Activated naive CD4-positive, alpha-beta T cell treated with anti-CD3 and anti-CD28 coated beads, Interleukin-2, amount 50 U/mL, for 24 hours (primary cell): Measurements from ENCODE around the gene AWAT1.
"Not testable (repeated sequence)": the region's sequence is repeated elsewhere in the genome, so short reads cannot be mapped to it uniquely, and the experiment has no call there.

Experiments
- H3K27ac Mint-ChIP-seq: one replicate; pipeline ENCODE4 v1.8.0; 2021; ENCODE audit warnings: mild to moderate bottlenecking, mixed read lengths
- H3K27me3 Mint-ChIP-seq: one replicate; pipeline ENCODE4 v1.8.0; 2021; ENCODE audit warnings: mixed read lengths
- H3K36me3 Mint-ChIP-seq: one replicate; pipeline ENCODE4 v1.8.0; 2021; ENCODE audit warnings: mixed read lengths
- H3K4me1 Mint-ChIP-seq: one replicate; pipeline ENCODE4 v1.8.0; 2021; ENCODE audit warnings: mixed read lengths
- H3K4me3 Mint-ChIP-seq: one replicate; pipeline ENCODE4 v1.8.0; 2021; ENCODE audit warnings: mild to moderate bottlenecking, mixed read lengths
- H3K9me3 Mint-ChIP-seq: one replicate; pipeline ENCODE4 v1.8.0; 2021; ENCODE audit warnings: mixed read lengths

AWAT1 gene

GRCh38 chrX:70253377-70254062 lies 19.1 kb downstream of the AWAT1 start:
- no peaks in the 10 kb centered on the region for H3K9me3 Mint-ChIP-seq
- H3K36me3 Mint-ChIP-seq, result peaks cover 7% of the 10 kb centered on the region
- H3K27me3 Mint-ChIP-seq, result no peaks in the 10 kb centered on the region
- peak overlapping the region; percentile 51 for H3K27ac Mint-ChIP-seq
- peaks cover 9% of the 10 kb centered on the region for H3K4me1 Mint-ChIP-seq
- H3K4me3 Mint-ChIP-seq, result no peak overlapping the region

- H3K36me3 Mint-ChIP-seq, result peaks cover 9% of the 10 kb centered on the region
- peak overlapping the region; percentile 51 for H3K27ac Mint-ChIP-seq
Observed at GRCh38 chrX:70254063-70254400, 19.6 kb downstream of the AWAT1 start.

GRCh38 chrX:70254909-70255308 lies 20.5 kb downstream of the AWAT1 start:
- H3K27me3 Mint-ChIP-seq, result no peaks in the 10 kb centered on the region
- no peak overlapping the region for H3K27ac Mint-ChIP-seq
- H3K4me3 Mint-ChIP-seq, result no peak overlapping the region
- H3K36me3 Mint-ChIP-seq, result peaks cover 9% of the 10 kb centered on the region
- H3K9me3 Mint-ChIP-seq, result no peaks in the 10 kb centered on the region
- H3K4me1 Mint-ChIP-seq, result peaks cover 9% of the 10 kb centered on the region

More at GRCh38 chrX:70254063-70254400, 19.6 kb downstream of the AWAT1 start:
- H3K4me1 Mint-ChIP-seq, result peaks cover 9% of the 10 kb centered on the region
- no peaks in the 10 kb centered on the region for H3K27me3 Mint-ChIP-seq
- H3K9me3 Mint-ChIP-seq, result no peaks in the 10 kb centered on the region
- H3K4me3 Mint-ChIP-seq, result no peak overlapping the region

- Mint-ChIP-seq H3K9me3 (no peaks in the 10 kb centered on the region), H3K27me3 (no peaks in the 10 kb centered on the region), H3K27ac (no peak overlapping the region), H3K36me3 (peaks cover 9% of the 10 kb centered on the region), H3K4me1 (peaks cover 9% of the 10 kb centered on the region), H3K4me3 (no peak overlapping the region)
Observed at GRCh38 chrX:70255452-70255851, 21.0 kb downstream of the AWAT1 start.

GRCh38 chrX:70257423-70258288 lies 23.2 kb downstream of the AWAT1 start:
- Mint-ChIP-seq H3K4me3 (no peak overlapping the region), H3K9me3 (no peaks in the 10 kb centered on the region), H3K4me1 (peaks cover 9% of the 10 kb centered on the region), H3K27ac (no peak overlapping the region), H3K27me3 (no peaks in the 10 kb centered on the region), H3K36me3 (peaks cover 9% of the 10 kb centered on the region)

- peaks cover 4% of the 10 kb centered on the region for H3K36me3 Mint-ChIP-seq
- no peaks in the 10 kb centered on the region for H3K4me1 Mint-ChIP-seq
- no peak within 1 kb of the TSS for H3K27ac Mint-ChIP-seq
- no peaks in the 10 kb centered on the region for H3K9me3 Mint-ChIP-seq
- no peak within 1 kb of the TSS for H3K4me3 Mint-ChIP-seq
- H3K27me3 Mint-ChIP-seq, result no peaks in the 10 kb centered on the region
Observed at GRCh38 chrX:70260104-70260503, 25.6 kb downstream of the AWAT1 start, which contains the start of gene P2RY4. TSS of gene P2RY4 (minus strand) at chrX:70260204. CDS start at chrX:70259624, 580 bp downstream.

- H3K4me3 Mint-ChIP-seq, result no peak overlapping the region
- H3K4me1 Mint-ChIP-seq, result no peaks in the 10 kb centered on the region
- H3K27ac Mint-ChIP-seq, result no peak overlapping the region
- H3K36me3 Mint-ChIP-seq, result peaks cover 4% of the 10 kb centered on the region
- H3K9me3 Mint-ChIP-seq, result no peaks in the 10 kb centered on the region
- no peaks in the 10 kb centered on the region for H3K27me3 Mint-ChIP-seq
Observed at GRCh38 chrX:70262952-70263567, 28.6 kb downstream of the AWAT1 start.

GRCh38 chrX:70264784-70265183 lies 30.3 kb downstream of the AWAT1 start:
- Mint-ChIP-seq H3K27me3 (no peaks in the 10 kb centered on the region), H3K4me3 (no peak overlapping the region), H3K27ac (no peak overlapping the region), H3K36me3 (peaks cover 2% of the 10 kb centered on the region), H3K9me3 (no peaks in the 10 kb centered on the region), H3K4me1 (no peaks in the 10 kb centered on the region)

- Mint-ChIP-seq H3K27ac (no peak within 1 kb of the TSS), H3K27me3 (no peaks in the 10 kb centered on the region), H3K4me3 (no peak within 1 kb of the TSS), H3K4me1 (no peaks in the 10 kb centered on the region), H3K9me3 (no peaks in the 10 kb centered on the region), H3K36me3 (no peaks in the 10 kb centered on the region)
Observed at GRCh38 chrX:70268034-70268433, 33.6 kb downstream of the AWAT1 start, which contains the start of gene ARR3. TSS of gene ARR3 (plus strand) at chrX:70268334. CDS start at chrX:70269386, 1,052 bp downstream.

GRCh38 chrX:70274029-70274428 lies 39.6 kb downstream of the AWAT1 start:
- H3K4me1 Mint-ChIP-seq, H3K4me3 Mint-ChIP-seq, H3K9me3 Mint-ChIP-seq, H3K27ac Mint-ChIP-seq, H3K27me3 Mint-ChIP-seq, H3K36me3 Mint-ChIP-seq: not testable (repeated sequence)

- H3K9me3 Mint-ChIP-seq, result no peaks in the 10 kb centered on the region
- H3K27me3 Mint-ChIP-seq, result no peaks in the 10 kb centered on the region
- H3K36me3 Mint-ChIP-seq, result peaks cover 9% of the 10 kb centered on the region
- H3K4me3 Mint-ChIP-seq, result no peak overlapping the region
- no peaks in the 10 kb centered on the region for H3K4me1 Mint-ChIP-seq
- no peak overlapping the region for H3K27ac Mint-ChIP-seq
Observed at GRCh38 chrX:70279081-70279480, 44.6 kb downstream of the AWAT1 start.

- Mint-ChIP-seq H3K27me3 (no peaks in the 10 kb centered on the region), H3K9me3 (no peaks in the 10 kb centered on the region), H3K36me3 (peaks cover 11% of the 10 kb centered on the region), H3K4me3 (no peak overlapping the region), H3K27ac (no peak overlapping the region), H3K4me1 (no peaks in the 10 kb centered on the region)
Observed at GRCh38 chrX:70280573-70280972, 46.1 kb downstream of the AWAT1 start.

- Mint-ChIP-seq H3K4me3 (no peak within 1 kb of the TSS), H3K36me3 (peaks cover 11% of the 10 kb centered on the region), H3K27me3 (no peaks in the 10 kb centered on the region), H3K4me1 (no peaks in the 10 kb centered on the region), H3K9me3 (no peaks in the 10 kb centered on the region), H3K27ac (no peak within 1 kb of the TSS)
Observed at GRCh38 chrX:70281951-70282350, 47.5 kb downstream of the AWAT1 start, which contains the start of gene RAB41. TSS of gene RAB41 (plus strand) at chrX:70282172. CDS start at chrX:70282218, 46 bp downstream.

- H3K36me3 Mint-ChIP-seq, result peaks cover 2% of the 10 kb centered on the region
- H3K9me3 Mint-ChIP-seq, result no peaks in the 10 kb centered on the region
- H3K4me1 Mint-ChIP-seq, result peaks cover 11% of the 10 kb centered on the region
- no peaks in the 10 kb centered on the region for H3K27me3 Mint-ChIP-seq
- H3K27ac Mint-ChIP-seq, result peak overlapping the region; percentile 35
- peak overlapping the region; percentile 87 for H3K4me3 Mint-ChIP-seq
Observed at GRCh38 chrX:70289168-70289792, 54.8 kb downstream of the AWAT1 start.
